GM18873 (cell line): ENCODE results near the gene PCMTD2.

Experiments used
- ATAC-seq: cut with Tn5 transposase; IDR thresholded peaks from one replicate; pipeline ENCODE4 v1.9.1; 2021; ENCODE audit warnings: mild to moderate bottlenecking, moderate library complexity, moderate number of reproducible peaks; ENCODE audit not compliant: unreplicated experiment, low FRiP score

PCMTD2 gene

DNA sequence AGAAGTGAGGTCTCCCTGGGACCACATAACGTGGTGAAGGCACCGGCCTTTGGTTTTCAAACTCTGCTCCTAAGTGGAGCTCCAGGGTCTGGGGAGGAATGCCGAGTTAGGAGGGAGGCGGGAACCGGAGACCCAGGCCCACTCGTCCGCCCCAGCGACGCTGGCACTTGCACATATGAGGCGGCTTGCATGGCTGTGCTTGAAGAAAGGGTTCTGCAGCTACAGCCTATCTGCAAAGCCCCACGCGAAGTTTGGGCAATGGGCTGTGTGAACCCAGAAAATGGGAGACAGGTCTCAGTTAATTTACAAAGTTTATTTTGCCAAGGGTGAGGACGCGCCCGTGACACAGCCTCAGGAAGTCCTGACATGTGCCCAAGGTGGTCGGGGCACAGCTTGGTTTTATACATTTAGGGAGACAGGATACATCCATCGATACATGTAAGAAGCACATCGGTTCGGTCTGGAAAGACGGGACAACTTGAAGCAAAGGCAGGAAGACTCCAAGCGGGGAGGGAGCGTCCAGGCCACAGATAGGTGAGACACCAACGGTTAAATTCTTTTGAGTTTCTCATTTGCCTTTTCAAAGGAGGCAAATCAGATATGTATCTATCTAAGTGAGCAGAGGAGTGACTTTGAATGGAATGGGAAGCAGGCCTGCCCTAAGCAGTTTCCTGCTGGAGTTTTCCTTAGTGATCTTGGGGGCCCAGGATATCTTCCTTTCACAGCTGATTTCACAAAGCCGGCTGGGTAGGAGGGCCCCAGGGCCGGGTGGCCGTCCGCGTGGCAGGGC is 782 bp upstream of the PCMTD2 start:
- no peak for ATAC-seq

DNA sequence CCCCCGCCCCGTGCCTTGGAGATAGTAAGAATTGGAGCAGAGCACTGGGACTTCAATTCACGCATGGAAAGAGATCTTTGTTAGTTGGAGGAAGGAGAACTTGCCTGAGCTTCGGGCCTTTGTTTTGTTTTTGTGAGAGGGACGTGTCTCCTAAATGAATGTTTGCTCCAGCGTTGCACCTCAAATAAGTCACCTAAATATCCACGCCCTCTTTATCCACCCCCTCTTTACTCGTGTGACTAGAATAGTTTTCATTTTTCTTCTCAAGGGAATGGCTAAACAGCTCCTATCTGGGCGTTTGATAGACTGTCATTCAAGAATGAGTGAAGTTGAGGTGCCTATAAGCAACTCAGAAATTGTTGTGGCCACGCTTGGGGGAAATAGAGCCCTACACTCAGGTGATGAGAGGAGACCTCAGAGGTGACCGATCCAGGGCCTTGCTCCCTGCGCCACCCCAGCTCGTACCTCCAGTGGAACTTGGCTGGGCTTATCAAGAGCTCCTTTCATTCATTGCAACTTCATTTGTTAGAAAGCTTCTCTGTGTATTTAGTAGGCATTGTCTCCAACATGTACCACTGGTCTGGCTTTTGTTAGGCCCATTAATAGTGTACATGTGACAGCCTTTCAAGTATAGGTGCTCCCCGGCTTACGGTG is 861 bp downstream of the PCMTD2 start:
- no peak for ATAC-seq

DNA sequence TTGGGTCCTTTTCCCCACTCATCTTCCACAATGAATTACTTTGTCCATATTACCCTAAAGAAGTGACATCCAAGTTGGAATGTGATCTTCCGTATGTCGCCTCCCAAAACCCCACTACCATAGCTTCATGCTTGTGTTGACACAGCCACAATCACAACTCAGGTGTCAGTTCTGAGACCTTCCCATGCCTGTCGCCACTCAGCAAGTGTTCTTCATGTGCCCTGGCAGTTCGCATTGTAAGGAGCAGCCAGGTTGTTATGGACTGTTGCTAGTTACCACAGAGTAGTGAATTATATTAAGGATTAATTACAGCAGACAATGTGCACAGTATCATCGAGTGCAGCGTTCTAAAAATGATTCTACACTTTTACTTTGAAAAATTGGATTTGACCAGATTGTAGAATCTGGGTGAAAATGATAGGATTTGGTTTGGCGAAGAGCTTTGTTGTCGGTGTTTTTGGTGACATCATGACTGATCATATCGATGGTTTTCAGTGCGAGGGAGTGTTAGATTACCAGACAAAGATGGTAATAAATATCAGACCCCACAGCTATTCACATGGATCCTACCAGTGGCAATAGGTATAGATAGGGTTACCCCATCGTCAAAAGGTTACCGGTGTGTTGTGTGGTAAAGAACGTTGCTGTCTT is 1.7 kb downstream of the PCMTD2 start:
- no peak for ATAC-seq

DNA sequence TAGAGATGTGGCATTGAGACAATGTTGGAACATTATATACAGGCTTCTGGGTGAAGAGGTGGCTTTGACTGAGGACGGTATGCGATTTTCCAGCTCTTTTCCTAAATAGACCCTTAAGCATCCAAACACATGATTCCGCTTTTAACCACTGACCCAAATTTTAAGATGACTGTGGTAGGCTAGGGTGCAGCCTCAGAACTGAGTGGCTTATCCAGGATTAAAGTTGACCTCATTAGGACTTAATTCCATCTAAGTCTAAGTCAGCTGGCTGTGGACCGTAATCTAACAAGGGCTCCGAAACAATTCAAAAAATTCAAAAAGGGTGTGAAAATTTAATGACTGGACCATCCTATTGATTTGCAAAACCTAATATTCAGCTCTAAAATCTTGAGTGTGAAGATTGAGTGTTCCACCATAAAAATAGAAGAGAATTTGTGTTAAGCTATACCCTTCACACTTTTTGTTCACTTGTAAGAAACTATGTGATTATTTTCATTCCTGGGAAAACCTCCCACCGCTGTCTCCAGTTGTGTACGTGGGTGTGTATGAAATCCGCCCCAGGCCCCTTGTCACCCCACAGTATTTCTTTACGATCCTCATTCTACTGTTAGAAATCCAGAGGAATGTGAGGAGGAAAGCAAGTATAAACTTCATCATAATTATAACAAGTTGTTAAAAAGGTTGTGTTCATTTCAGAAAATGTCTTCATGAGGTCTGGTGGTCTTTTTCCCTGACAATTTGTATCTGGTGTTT is 2.7 kb downstream of the PCMTD2 start:
- no peak for ATAC-seq

DNA sequence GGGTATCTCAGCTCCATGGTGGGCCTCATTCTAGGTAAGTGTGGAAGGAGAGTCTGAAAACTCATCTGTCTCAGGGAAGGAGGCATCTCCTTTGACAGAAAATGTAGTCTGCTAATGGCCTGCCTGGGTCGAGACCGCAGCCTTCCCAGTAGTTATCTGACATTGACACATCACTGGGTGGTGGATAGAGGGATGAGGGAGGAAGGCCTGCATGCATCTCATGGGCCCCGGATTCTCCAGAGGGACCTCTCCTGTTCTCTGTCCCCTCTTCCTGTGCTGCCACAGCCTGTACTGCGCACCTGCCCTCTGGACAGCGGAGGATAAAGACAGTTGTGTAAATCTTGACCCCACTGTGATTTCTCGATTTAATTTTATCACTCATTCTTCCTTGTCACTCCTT is 4.7 kb downstream of the PCMTD2 start:
- ATAC-seq, result no peak

DNA sequence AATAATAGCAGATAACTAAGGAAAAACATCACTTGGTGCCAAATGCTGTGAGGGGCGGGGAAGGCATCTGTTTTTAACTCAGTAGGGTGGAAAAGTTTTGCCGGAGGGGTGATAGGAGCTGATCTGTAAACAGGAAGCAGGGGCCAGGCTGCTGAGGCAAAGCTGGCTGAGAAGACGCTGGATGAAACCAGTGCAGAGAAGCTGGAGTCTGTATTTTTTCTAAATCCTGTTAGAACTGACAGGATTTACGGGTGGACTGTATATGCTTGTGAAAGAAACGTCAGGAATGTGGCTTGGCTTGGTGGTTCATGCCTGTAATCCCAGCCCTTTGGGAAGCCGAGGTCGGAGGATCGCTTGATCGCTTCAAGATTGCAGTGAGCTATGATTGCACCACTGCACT is 5.6 kb downstream of the PCMTD2 start:
- ATAC-seq, result no peak

DNA sequence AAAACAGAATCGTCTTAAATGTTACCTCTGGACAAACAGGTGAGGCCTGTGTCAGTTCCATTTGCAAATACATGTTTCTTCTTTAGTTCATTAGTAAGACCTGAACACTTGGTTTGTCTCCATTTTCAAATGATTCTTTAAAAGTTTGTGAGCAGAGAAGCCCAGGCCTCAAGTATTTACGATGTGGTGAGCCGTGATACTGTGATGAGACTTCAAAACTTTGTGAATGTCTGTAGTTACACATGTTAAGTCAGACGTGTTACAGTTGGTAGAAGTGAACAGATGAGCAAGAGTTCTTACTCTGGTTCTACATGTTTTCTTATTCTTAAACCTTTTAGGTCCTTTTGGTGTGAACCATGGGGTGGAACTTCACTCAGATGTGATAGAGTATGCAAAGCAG is 8.5 kb downstream of the PCMTD2 start:
- no peak for ATAC-seq

DNA sequence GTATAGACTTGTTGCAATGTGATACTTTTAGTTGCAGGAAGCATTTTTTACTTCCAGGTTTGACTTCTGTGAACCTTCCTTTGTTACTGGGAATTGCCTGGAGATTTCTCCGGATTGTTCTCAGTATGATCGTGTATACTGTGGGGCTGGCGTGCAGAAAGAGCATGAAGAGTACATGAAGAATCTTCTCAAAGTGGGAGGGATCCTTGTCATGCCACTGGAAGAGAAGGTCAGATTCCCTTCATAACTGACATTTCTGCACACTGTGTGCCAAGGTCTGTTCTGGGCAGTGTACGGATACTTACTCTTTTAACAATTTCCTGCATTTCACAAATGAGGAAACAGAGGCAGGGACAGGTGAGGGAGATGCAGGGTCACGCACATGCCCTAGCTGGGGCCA is 9.7 kb downstream of the PCMTD2 start:
- no peak for ATAC-seq

DNA sequence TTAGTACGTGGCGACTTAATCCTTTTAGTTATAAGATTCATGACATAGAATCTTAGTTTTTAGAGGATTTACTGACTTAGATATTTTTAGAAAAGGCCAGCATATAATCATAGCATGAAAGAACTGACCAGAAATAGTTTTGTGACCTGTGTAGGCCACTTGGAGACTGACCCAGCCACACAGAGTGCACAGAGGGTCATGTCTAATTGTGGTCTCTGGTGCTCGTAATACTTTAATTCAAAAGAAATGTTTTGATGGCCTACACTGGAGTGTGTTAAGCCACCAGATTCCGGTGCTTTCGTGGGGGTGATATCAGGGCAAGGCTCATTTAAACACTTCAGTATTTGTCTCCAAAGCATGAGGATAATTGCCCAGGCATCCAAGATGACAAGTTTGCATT is 11.4 kb downstream of the PCMTD2 start:
- no peak for ATAC-seq

DNA sequence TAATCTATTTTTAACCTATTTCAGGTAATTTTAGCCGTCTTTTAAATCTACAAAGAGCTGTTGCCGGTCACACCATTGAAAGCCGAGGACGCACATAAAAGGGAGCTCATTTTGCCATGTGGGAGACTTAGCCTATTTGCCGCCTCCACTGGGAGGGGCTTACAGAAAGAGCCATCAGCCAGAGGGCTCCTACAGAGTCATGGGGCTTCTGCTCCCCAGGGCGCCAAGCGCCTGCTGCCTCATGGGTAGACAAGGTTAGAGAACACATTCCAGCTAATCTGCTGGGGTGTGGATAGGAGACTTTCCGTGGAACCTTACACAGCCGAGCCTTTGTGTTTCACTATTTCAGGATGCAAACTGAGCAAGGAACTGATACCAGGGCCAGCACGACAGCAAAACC is 12.6 kb downstream of the PCMTD2 start:
- no peak for ATAC-seq

DNA sequence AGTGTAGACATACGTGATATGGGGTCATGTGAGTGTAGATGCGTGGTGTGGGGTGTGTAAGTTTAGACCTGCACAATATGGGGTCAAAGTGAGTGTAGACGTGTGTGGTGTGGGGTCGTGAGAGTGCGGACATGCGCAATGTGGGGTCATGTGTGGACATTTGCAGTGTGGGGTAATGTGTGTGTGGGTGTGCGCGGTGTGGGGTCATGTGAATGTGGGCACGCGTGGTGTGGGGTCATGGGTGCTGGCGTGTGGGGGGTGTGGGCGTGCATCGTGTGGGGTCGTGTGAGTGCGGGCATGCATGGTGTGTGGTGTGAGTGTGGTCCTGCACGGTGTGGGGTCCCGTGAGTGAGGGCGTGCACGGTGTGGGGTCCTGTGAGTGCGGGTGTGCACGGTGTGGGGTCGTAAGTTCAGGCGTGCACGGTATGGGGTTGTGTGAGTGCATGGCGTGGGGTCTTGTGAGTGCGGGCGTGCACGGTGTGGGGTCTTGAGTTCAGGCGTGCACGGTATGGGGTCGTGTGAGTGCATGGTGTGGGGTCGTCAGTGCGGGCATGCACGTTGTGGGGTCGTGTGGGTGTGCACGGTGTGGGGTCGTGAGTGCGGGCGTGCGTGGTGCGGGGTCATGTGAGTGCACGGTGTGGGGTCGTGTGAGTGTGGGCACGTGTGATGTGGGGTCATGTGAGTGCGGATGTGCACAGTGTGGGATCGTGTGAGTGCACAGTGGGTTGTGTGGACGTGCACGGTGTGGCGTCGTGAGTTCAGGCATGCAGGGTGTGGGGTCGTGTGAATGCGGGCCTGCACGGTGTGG is 14.3 kb downstream of the PCMTD2 start:
- ATAC-seq, result no peak

DNA sequence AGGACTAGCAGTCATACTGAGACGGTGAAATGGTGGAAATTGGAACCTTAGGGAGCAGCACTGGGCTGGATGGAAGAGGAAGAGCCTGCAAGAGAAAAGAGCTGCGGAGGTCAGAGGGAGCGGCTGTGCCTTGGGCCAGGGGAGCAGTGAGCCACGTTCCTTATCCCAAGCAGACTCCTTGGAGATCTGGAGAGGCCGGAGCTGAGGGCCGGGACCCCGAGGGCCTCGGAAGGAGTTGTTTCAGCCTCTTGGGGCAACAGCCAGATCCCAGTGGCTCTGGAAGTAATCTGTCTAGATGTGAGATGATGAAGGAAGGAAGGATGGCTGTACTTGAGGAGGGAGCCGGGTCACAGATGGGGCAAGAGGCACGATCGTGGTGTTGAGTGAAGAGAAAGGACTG is 16.1 kb downstream of the PCMTD2 start:
- no peak for ATAC-seq

DNA sequence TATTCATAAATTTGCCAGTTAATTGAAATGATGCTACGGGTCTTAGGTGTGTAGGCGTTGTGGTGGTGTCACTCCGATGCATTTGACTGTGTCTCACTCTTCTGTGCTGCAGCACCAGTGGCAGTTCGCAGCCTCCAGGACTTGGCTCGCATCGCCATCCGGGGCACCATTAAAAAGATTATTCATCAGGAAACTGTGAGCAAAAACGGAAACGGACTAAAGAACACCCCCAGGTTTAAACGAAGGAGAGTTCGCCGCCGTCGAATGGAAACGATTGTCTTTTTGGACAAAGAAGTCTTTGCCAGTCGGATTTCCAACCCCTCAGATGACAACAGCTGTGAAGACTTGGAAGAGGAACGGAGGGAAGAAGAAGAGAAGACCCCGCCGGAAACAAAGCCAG is 17.6 kb downstream of the PCMTD2 start:
- ATAC-seq, result no peak

DNA sequence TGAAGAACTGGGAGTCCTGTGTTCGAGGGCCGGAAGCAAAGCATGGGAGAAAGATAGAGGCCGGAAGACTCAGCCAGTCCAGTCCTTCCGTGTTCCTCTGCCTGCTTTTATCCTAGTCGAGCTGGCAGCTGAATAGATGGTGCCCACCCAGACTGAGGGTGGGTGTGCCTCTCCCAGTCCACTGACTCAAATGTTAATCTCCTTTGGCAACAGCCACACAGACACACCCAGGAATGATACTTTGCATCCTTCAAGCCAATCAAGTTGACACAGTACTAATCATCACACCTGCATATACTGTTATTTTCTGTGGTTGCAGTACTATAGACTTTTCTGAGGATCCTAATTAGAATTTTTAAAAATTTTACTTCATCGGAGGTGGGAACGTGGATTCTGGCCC is 21.3 kb downstream of the PCMTD2 start:
- no peak for ATAC-seq

DNA sequence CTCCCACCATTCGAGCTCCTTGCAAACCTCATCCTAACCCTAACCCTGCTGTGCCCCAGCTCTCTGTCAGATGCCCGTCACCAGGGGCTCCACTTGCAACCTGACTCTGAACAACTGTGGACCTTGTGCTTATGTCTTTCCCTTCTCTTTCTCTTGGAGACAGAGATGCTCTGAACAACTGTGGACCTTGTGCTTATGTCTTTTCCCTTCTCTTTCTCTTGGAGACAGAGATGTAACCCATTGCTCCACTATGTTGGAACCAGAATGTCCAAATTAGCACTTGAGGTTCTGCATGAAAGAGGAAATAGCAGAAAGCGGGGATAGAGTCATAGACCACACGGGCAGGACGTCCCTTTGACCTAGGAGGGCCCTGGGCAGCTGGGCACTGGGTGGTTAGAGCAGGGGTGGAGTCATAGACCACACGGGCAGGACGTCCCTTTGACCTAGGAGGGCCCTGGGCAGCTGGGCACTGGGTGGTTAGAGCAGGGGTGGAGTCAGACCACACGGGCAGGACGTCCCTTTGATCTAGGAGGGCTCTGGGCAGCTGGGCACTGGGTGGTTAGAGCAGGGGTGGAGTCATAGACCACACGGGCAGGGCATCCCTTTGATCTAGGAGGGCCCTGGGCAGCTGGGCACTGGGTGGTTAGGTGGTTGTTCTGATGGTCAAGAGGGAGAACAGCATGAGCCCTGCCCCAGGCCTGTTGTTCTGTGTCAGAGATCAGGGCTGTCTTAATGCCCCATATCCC is 22.2 kb downstream of the PCMTD2 start:
- no peak for ATAC-seq

DNA sequence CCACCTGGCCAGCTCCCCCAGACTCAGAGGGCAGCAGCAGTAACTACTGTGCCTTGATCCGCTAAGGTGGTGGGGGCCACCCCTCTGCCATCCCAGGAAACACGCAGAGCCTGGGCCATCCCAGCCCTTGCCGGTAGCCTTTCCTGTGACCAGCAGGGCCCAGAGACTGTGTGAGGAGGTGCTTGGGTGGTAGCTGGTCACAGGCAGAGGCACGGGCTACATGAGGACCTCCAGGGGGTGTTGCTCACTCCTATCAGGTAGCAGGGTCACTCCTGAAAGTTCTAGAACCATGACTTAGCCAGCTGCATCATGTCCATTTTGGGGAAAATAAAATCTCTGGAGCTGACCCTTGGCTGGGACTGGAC is 22.8 kb downstream of the PCMTD2 start:
- ATAC-seq, result no peak

DNA sequence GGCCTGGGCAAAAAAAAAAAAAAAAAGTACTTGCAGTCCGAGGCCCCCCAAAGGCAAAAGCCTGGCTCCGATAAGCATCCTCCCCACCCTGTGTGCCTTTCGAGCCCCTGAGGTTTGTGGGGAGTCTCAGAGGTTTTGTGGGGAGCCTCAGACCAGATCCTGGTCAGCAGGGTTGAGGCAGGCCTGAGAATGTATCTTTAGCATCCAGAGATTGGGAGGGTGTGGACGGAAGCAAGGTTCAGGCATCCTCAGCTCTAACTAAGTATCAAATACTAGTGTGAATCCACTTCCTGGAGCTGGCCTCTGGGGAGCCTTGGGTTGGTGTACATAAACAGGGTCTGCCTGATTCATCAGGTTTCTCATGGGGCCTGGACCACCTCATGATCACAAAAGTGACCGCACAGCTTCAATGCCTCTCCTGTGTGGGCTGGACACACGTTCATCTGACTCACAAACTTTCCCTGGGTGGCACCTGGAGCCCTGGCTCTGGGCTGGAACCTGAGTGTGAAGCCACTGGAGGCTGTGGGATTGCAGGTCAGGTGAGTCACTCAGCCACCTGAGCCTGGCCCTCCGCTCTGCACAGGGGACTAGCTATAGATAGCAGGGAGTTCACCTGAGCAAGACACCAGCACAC is 24.4 kb downstream of the PCMTD2 start:
- ATAC-seq, result no peak

DNA sequence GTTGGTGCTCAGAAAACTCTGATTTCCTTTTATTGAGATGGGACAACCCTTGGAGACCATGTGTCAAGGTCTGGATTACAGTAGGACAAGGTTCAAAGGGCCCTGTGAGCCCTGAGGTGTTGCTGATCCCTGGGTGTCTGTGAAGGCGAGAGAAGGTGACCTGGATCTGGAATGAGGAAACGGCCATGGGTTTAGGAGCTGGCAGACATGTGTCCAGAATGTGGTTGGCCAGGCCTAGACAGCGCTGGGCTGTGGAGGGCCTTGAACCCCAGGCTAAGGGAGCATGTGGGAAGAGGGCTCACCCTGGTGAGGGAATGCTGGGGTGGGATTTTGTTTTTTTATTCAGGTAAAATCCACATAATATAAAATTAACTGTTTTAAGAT is 24.9 kb downstream of the PCMTD2 start:
- no peak for ATAC-seq

DNA sequence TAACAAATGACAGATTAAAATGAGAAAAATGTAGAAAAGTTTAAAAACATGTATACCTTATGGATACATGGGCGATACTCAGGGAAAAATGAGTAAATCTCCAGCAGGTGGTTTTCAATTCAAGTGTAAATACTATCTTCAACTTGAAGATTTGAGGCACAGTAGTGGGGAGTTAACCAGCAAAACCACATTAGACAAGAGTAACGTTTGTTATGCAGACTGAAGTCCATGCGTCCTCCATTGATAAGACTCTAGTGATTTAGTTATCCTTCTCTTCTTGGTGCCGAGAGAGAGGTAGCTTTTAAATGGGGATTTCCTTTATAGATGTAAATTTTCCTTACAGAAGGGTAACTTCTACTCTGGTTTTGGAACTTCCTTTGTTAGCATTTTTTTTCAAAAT is 28.1 kb downstream of the PCMTD2 start:
- no peak for ATAC-seq
